Peyer's patch (tissue), 4 donors: Measurements from ENCODE around the gene PLEKHA7. TPM values are rescaled to one million over a fixed set of nuclear protein-coding genes. Genes with fewer than 3 reads are reported as not detected.

ENCODE experiments used
- DNase-seq, 3 donors: peaks; one replicate each; pipeline ENCODE4 v3.0.0-alpha.2; 2017 to 2019
- H3K27ac ChIP-seq, 4 donors: fragments of 200-600 bp; sonication (generic); one replicate each; pipeline ENCODE4 v1.5.1; 2016 to 2019
- H3K27me3 ChIP-seq, 2 donors: fragments of 200-600 bp; sonication (generic); one replicate each; pipeline ENCODE4 v1.5.1; 2019
- H3K36me3 ChIP-seq, 3 donors: fragments of 200-600 bp; sonication (generic); one replicate each; pipeline ENCODE4 v1.5.1; 2016 to 2019
- H3K4me1 ChIP-seq, 4 donors: fragments of 200-600 bp; sonication (generic); one replicate each; pipeline ENCODE4 v1.5.1; 2016 to 2019
- H3K4me3 ChIP-seq, 4 donors: fragments of 200-600 bp; sonication (generic); 1 replicate in 3 of 4; 2 replicates in 1 of 4; pipeline ENCODE4 v1.5.1; 2016 to 2019; ENCODE audit warnings: mild to moderate bottlenecking in 1 of 4
- H3K9me3 ChIP-seq, 4 donors: fragments of 200-600 bp; sonication (generic); one replicate each; pipeline ENCODE4 v1.5.1; 2016 to 2019; ENCODE audit warnings: mild to moderate bottlenecking in 1 of 4
- POLR2A ChIP-seq, 2 donors: fragments of 450-650 bp; IDR thresholded peaks; one replicate each; pipeline ENCODE4 v1.5.1; 2017; ENCODE audit warnings: antibody characterized with exemption in 2 of 2, mild to moderate bottlenecking in 2 of 2, moderate library complexity in 2 of 2
- total RNA-seq, 4 donors: library from RNA; depleted of rRNA; stranded (reverse); fragments of >200 nt; gene quantifications; one replicate each; pipeline ENCODE4 v1.1.0, GENCODE V29; 2016
- TF ChIP-seq, protein P1 (sequence below), 6 experiments: fragments of 450-650 bp in 4 of 6; fragments of 200-600 bp in 2 of 6; sonication (generic) in 1 of 6; IDR thresholded peaks; one replicate each; pipeline ENCODE4 v1.5.1; 2017 to 2019; ENCODE audit warnings: antibody characterized with exemption in 6 of 6, mild to moderate bottlenecking in 3 of 6, moderate library complexity in 1 of 6

PLEKHA7 gene
- total RNA-seq, 4 donors from 2014 or later, result 129 to 211 (median 176) TPM

DNA sequence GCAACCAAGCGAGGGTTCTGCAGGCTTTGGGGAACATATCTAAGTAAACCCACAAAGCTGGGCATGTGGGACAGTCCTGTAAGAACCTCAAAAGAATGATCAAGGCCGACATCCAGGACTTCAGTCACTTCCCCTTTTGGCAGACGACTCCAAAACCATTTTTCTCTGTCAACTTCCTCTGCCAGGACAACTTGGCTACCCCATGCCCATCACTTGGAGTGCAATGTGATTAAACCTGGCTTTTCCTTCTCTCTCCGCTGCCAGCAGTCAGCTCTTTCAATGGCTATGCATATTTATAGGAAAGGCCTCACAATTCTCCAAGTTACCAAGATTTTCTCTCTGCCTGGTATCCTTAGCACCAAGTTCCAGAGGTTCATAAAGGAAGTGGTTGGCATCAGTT, 196.9 kb downstream of the PLEKHA7 start:
- peaks cover 0 to 12% (median 0%) of the 10 kb centered on the region in 4 donors for H3K4me1 ChIP-seq
- H3K36me3 ChIP-seq, result peaks cover 0 to 45% (median 0%) of the 10 kb centered on the region in 3 donors
- no peak for DNase-seq
- no peak for TF ChIP-seq POLR2A (IDR thresholded peaks at IDR 0.05)
- TF ChIP-seq, protein P1, sequence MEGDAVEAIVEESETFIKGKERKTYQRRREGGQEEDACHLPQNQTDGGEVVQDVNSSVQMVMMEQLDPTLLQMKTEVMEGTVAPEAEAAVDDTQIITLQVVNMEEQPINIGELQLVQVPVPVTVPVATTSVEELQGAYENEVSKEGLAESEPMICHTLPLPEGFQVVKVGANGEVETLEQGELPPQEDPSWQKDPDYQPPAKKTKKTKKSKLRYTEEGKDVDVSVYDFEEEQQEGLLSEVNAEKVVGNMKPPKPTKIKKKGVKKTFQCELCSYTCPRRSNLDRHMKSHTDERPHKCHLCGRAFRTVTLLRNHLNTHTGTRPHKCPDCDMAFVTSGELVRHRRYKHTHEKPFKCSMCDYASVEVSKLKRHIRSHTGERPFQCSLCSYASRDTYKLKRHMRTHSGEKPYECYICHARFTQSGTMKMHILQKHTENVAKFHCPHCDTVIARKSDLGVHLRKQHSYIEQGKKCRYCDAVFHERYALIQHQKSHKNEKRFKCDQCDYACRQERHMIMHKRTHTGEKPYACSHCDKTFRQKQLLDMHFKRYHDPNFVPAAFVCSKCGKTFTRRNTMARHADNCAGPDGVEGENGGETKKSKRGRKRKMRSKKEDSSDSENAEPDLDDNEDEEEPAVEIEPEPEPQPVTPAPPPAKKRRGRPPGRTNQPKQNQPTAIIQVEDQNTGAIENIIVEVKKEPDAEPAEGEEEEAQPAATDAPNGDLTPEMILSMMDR (IDR thresholded peaks at IDR 0.05), result no peak
- no peaks in the 10 kb centered on the region for H3K9me3 ChIP-seq
- no peaks in the 10 kb centered on the region for H3K27me3 ChIP-seq
- no peak overlapping the region for H3K27ac ChIP-seq
- H3K4me3 ChIP-seq, result no peak overlapping the region

DNA sequence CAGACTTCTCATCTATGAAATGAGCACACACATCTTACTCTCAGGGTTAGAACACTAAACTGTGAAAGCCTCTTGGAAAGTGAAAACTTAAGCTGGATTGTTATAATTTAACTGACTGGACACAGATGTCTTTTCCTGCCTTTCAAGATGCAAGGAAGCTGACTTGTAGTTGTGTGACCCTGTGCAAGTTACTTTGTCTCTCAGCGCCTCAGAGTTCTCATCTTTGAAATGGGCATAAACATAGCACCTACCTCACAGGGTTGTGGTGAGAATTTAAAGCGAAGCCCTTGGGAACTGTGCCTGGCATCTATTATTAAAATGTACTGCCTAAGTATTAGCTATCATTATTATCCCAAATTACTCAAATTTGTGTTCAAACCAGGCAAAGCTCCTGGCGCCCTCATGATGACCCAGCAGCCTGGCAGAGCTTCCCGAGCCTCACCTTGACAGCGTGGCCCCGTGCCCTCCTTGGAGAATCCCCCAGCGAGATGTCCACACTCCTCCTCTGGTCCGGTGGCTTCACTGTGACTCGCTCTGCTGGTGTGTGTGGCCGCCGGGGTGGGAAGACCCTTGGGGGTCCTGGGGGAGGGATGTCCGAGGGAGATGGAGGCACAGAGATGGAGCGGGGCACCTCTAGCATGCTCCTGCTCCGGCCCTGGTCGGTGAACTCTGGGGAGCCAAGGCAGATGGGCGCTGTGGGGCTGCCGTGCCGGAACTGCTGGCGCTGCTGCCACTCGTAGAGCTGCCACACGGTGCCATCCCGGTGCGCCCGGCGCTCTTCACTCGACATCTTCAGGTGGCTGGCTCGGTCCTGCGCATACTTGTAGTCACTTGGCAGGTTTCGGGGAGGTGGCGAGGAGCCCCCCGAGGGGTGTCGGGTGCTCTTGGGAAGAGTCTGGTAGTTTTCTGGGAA, 197.6 kb downstream of the PLEKHA7 start:
- Histone ChIP-seq H3K4me3 (no peak overlapping the region), H3K27ac (no peak overlapping the region)

DNA sequence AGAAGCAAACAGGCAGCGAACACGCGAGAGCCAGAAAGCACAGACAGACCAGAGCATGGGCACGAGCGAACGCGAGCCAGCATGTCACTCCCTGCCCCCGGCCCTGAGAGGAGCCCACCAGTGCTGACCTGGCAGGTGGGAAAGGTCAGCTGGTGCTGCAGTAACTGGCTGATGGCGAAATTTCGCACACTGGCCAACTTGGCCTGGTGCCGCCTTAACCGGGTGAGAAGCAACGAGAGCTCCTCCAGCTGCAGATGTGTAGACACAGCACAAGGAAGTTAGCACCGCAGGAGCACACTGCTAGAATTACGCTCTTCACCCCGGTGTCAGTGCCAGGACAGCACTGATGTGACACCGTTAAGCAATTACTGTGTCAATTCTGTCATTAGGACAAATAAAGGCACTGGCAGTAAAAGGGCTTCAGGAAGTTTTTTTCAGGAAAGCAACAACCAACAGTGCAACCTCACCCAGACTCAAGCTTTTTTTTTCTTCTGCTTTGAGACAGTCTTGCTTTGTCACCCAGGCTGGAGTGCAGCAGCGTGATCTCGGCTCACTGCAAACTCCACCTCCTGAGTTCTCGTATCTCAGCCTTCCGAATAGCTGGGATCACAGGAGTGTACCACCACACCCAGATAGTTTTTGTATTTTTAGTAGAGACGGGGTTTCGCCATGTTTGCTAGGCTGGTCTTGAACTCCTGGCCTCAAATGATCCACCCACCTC, 199.0 kb downstream of the PLEKHA7 start:
- Histone ChIP-seq H3K36me3 (peaks cover 0 to 52% (median 0%) of the 10 kb centered on the region in 3 donors), H3K27ac (peak overlapping the region in 1 of 4 donors; percentile 19), H3K9me3 (no peaks in the 10 kb centered on the region), H3K27me3 (no peaks in the 10 kb centered on the region), H3K4me1 (no peaks in the 10 kb centered on the region), H3K4me3 (no peak overlapping the region)
- TF ChIP-seq, protein P1 (IDR thresholded peaks at IDR 0.05), result no peak
- TF ChIP-seq POLR2A (IDR thresholded peaks at IDR 0.05), result no peak
- peak in 1 of 3 donors; percentile 66 for DNase-seq

More for the DNA sequence above, 197.6 kb downstream of the PLEKHA7 start:
- Histone ChIP-seq H3K27me3 (no peaks in the 10 kb centered on the region), H3K9me3 (no peaks in the 10 kb centered on the region), H3K4me1 (peaks cover 0 to 6% (median 0%) of the 10 kb centered on the region in 4 donors), H3K36me3 (peaks cover 0 to 52% (median 0%) of the 10 kb centered on the region in 3 donors)
- TF ChIP-seq, protein P1 (IDR thresholded peaks at IDR 0.05), result no peak
- no peak for TF ChIP-seq POLR2A (IDR thresholded peaks at IDR 0.05)
- no peak for DNase-seq

DNA sequence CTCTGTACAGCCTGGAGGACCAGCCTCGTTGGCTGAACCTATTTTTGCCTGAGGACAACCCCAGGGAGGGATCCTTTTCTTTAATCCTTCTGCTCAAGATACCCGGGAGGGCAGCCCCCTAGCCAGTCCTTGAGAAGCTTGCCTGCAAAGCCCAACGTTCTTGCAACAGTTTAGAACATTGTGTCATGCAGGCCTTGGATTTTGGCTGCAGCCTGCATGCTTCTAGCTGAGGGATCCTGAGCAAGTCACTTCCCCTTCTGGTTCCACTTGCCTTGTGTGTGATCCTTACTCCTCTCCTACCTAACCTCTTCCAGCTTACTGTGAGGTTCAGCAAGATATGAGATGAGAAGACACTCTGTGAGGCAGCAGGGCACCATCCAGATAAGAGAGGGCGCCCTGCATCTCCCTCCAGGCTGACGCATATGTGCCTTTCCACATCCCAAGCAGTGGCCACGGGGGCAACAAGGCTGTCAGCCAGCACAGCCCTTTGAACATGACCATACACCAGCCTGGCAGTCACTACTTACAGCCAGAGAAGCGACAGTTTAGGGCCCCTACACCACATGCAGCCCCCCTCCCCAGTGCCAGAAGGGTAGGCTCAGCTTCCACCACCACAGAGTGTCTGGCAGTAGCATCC, 199.7 kb downstream of the PLEKHA7 start:
- no peaks in the 10 kb centered on the region for H3K4me1 ChIP-seq
- H3K27ac ChIP-seq, result peak overlapping the region in 1 of 4 donors; percentile 19
- H3K27me3 ChIP-seq, result no peaks in the 10 kb centered on the region
- H3K36me3 ChIP-seq, result peaks cover 0 to 52% (median 0%) of the 10 kb centered on the region in 3 donors
- no peak for DNase-seq
- no peaks in the 10 kb centered on the region for H3K9me3 ChIP-seq
- TF ChIP-seq POLR2A (IDR thresholded peaks at IDR 0.05), result no peak
- TF ChIP-seq, protein P1 (IDR thresholded peaks at IDR 0.05), result no peak
- H3K4me3 ChIP-seq, result no peak overlapping the region

DNA sequence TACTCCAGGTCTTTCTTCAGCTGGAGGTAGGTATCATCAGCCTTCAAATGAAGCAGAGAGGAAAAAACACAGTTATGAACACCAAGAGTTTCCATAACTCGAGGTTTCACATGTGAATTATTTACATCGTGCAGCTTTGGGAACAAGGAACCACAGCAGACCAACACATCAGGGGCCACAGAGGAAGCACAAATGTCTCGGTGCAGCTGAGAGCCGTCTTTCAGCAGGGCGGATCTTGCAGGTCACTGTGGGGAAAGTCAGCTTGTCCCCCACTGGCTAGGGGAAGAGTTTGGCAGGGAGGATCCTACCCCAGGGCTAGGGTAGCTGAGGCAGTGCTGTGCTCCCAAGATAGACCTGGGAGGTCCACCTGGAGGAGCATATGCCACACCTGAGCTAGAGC, 201.1 kb downstream of the PLEKHA7 start:
- no peak overlapping the region for H3K27ac ChIP-seq
- TF ChIP-seq, protein P1 (IDR thresholded peaks at IDR 0.05), result no peak
- H3K27me3 ChIP-seq, result no peaks in the 10 kb centered on the region
- no peak for DNase-seq
- no peak overlapping the region for H3K4me3 ChIP-seq
- no peaks in the 10 kb centered on the region for H3K4me1 ChIP-seq
- H3K36me3 ChIP-seq, result peaks cover 0 to 61% (median 0%) of the 10 kb centered on the region in 3 donors
- no peaks in the 10 kb centered on the region for H3K9me3 ChIP-seq
